Frontal cortex (tissue), 4 donors: Measurements from ENCODE around the gene PHLDA3. TPM values are rescaled to one million over a fixed set of nuclear protein-coding genes. Genes with fewer than 3 reads are reported as not detected.

Experiments
- DNase-seq, 2 donors: peaks; one replicate each; pipeline ENCODE4 v3.0.0; 2012; ENCODE audit warnings: low spot score in 2 of 2
- FAIRE-seq: peaks from 2 replicates; lab custom pipeline; 2012; peaks lifted over from hg19 to GRCh38; lab: Jason Lieb, UNC
- total RNA-seq: library from RNA; depleted of rRNA; stranded (reverse); fragments of >200 nt; gene quantifications from one replicate; pipeline ENCODE4 v1.2.3, GENCODE V29; 2014
- donor health status: control.
- donor health status: control.
- donor health status: control.

PHLDA3 gene
- total RNA-seq, result 5.7 TPM

DNA sequence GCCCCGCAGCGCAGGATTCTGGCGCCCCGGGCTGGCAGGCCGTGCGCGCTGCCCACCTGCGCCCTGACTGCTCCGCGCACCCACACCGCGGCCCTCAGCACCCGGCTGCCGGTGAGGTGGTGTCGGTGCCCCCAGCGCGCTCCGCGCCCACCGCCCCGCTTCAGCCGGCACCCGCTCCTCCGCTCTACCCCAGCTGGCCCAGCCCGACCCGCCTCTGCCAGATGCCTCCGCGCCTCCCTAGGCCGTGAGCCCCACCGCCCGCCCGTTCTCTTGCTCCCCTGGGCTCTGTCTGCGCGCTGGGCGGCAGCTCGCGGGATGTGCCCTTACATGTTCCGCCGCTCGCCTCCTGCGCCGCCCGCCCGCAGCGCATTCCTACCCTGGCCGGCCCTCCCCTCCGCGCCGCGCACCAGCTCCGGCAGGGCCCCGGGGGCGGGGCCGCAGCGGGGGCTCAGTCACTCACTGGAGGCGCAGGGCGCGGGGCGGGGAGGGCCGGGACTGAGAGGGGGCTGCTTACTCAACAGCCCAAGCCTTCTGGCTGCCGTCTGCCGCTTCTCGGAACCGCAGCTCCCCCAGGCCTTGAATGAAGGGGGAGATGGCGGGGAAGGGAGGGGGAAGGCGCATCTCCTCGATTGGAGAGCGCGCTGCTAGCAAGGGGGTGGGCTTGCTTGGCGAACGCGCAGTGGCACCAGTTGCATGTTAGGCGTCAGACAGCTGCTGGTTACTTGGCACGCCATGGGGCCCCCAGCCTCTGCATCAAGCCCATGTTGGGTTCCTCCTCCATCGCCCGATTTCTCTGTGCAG is at the start of gene PHLDA3:
Gene PHLDA3 (minus strand): TSS at position 345 of the 801 bp plus-strand sequence. CDS start 402 bp downstream, outside the sequence.
- FAIRE-seq (no peak), DNase-seq (peak; percentile 86 to 89)

DNA sequence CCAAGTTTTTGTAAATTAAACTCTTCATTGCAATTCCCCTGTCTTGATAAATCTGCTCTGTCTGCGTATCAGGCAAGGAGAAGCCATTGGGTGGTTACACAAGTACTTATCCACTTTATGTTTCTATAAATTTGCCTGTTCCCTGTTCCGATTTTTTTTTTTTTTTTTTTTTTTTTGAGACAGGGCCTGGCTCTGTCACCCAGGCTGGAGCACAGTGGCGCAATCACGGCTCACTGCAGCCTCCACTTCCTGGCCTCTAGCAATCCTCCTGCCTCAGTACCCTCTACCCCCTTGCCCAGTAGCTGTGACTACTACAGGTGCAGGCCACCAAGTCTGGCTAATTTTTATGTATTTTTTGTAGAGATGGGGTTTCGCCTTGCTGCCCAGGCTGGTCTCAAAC is 49.1 kb upstream of the PHLDA3 start:
- FAIRE-seq (no peak), DNase-seq (no peak)

DNA sequence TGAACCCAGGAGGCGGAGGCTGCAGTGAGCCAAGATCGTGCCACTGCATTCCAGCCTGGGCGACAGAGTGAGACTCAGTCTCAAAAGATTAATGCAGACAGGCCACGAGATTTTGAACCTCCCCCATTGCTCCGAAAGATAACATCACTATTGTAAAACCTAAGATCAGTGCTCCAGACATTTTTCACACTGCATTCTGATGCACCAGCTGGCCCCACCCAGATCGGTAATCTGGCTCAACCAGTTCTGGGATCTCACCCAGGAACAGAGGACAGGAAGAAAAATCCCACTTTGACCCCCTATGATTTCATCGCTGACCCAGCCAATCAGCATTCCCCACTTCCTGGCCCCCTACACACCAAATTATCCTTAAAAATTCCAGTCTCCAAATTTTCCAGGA is 48.6 kb upstream of the PHLDA3 start:
- FAIRE-seq (no peak), DNase-seq (no peak)

DNA sequence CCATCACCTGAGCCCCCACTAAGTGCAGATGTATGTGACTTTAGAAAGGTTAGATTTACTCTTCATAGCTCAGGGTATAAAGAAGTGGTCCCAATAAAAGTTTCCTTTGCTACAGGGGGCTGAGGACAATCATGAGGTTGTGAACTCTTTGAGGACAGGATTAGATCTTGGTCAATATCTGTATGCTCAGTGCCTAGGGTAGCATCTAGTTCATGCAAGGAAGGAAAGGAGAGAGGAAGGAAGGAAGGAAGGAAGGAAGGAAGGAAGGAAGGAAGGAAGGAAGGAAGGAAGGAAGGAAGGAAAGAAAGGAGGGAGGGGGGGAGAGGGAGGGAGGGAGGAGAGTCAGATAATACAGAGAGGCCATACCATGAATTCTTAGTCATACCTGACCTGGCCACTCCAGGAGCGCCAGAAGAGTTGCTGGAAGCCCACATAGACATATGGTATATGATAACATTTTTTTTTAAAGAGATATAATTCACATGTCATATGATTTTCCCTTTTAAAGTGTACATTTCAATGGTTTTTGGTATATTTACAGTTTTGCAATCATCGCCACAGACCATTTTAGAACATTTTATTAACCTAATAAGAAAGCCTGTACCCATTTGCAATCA is 47.6 kb upstream of the PHLDA3 start:
- no peak for FAIRE-seq
- DNase-seq, result no peak

DNA sequence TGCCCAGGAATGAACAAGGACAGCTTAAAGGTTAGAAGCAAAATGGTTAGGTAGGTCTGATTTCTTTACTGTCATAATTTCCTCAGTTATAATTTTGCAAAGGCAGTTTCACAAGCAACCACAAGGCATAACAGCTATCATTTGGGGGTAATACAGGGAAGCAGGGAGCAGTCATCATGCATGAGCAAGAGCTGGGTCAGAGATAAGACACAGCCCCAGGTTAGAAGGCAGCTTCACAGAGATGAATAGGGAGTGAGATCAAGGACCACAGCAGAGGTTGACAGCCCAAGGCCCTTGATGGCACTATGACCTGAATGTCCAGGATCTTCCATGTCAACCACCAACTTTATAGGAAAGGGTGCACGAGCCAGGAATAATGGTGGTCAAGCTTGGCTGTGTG is 46.9 kb upstream of the PHLDA3 start:
- DNase-seq (no peak), FAIRE-seq (no peak)

DNA sequence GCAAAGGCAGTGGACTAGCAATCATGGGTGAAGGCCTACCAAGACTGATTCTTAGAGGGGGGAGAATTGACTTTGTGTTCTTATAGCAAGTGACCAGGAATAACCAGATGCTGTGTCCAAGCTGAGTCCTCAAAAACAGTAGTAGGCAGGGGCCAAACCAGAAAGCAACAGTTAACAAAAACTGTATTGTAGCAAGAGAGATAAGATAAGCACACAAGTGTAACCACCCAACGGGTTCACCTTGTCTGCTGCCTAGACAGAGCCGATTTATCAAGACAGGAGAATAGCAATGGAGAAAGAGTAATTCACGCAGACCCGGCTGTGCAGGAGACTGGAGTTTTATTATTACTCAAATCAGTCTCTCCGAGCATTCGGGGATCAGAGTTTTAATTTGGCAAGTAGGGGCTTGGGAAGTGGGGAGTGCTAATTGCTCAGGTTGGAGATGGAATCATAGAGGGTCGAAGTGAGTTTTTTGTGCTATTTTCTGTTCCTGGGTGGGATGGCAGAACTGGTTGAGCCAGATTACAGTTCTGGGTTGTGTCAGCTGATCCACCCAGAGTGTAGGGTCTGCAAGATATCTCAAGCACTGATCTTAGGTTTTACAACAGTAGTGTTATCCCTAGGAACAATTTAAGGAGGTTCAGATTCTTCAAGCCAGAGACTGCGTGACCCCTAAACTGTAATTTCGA is 46.2 kb upstream of the PHLDA3 start:
- DNase-seq (no peak), FAIRE-seq (no peak)

DNA sequence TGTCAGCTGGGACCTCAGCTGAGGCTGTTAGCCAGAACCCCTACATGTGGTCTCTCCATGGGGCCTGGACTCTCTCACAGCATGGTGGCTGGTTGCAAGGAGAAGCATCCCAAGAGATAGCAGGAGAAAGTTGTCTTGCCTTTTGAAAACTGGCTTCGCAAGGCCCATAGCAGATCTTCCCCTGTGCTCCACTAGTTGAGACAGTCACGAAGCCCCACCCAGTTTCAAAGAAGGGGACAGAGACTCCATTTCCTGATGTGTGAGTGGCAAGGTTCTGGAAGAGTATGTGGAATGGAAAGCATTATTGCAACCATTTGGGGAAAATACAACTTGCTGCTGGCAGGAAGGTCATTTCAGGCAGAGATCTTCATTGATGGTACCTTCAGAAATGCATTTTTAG is 45.5 kb upstream of the PHLDA3 start:
- DNase-seq, result no peak
- no peak for FAIRE-seq

- DNase-seq (no peak), FAIRE-seq (no peak)
Measured at GRCh38 chr1:201513498-201514243, 44.7 kb upstream of the PHLDA3 start.

DNA sequence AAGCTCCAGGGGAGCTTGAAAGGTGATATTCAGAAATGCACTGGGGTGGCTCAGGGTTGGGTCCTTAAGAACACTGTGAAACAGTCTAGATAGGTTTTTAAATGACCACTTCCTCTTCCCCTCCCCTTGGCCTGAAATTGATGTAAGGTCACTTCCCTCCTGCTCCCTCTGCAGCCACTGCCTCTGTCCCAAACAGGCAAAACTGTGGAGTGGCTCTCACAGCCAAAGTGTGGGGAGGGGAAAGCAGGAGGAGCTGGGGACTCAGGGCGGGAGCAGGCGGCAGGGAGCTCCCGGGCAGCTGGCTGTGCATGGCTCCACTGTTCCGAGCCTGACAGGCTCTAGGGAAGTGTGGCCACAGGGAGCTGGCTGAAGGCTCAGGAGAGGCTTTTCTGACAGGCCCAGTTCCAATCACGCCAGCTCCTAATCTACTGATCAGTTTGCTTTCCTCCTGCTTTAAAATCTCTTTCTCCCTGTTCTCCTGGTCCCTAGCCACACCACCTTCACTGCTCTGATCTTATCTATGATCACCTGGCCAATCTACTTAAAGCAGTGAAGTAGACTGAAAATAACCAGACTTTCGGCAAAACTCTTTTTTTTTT is 43.1 kb upstream of the PHLDA3 start:
- no peak for FAIRE-seq
- peak; percentile 42 to 62 for DNase-seq

DNA sequence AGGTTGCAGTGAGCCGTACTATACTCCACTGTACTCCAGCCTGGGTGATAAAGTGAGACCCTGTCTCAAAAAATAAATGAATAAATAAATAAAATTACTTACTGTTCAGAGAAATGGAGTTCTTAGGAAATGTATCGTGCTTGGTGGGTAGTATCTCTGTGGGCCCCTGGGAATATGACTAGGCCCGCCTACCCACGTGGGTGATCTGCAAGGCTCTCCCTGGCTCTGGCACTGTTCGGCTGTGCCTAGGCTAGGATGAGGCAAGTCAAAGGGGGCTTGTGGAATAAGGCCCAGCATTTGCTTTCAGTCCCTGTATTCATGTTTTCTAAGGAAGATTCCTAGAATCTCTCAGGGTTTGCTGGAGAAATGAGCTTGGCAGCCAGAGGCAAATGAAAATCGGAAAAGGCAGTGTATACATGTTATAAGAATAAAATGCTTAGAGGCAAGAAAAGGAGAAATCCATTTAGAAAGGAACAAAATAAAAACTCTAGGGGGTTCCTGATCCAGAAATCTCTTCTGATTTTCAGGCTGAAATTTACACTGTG is 42.5 kb upstream of the PHLDA3 start:
- DNase-seq (no peak), FAIRE-seq (no peak)

DNA sequence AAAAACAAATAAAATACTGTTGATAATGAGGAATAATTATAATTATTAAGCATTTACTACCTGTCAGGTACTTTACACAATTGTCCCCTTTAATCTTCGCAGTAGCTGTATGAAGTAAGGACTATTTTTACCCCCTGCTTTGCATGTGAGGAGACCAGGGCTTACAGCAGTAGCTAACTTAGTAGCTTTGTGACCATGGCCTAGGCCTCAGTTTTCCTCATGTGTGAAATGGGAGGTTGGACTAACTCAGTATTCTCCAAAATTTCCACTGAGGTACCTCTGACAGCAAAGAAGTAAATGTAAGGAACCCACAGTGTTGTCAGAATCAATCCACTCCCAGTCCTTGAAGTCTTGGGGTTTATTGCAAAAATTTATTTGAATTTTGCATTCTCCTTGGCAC is 41.7 kb upstream of the PHLDA3 start:
- FAIRE-seq (no peak), DNase-seq (no peak)

GRCh38 chr1:201509601-201510374 is 40.8 kb upstream of the PHLDA3 start:
- no peak for FAIRE-seq

GRCh38 chr1:201508809-201509208 is 39.8 kb upstream of the PHLDA3 start:
- FAIRE-seq (no peak), DNase-seq (no peak)

More at GRCh38 chr1:201509601-201510374, 40.8 kb upstream of the PHLDA3 start:
- DNase-seq, result no peak

GRCh38 chr1:201507360-201507675 is 38.3 kb upstream of the PHLDA3 start:
- DNase-seq, result no peak
- no peak for FAIRE-seq

DNA sequence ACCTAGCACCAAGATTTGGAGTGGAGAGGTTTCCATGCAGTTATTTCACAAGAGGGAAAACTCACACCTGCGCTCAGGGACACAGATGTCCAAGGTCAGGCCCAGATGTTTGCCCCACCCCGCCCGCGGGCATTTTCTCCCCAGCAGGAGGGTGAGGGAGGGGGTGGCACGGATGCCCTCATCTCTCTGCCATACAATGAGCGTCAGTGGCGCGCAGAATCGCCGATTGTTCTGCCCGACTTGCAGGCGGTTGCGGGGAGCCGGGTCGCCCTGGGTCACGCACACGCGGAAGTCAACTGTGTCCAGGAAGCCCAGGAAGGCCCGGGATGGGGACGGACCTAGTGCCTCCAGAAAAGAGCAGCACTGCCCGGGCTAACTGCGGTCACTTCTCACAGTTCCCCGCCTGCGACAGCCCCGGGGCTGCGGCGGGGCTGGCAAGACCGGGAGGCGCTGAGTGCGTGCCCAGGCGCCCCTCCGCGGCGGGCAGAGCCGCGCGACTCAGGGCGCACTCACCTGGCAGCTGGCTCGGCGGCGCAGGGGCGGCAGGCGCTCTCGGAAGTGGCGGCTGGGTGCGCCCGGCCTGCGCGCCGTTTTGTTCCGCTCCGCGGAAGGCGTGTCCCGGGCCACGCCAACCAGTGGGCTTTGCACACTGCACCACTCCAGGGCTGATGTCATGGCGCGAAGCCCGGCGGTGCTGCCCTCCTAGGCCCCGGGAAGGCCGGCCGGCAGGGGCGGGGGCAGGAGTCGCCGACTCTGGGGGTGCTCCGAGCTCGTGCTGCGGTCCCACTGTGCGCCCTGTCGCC is 37.8 kb upstream of the PHLDA3 start, which contains the start of gene CSRP1:
Gene CSRP1 (minus strand): TSS at position 567 of the 803 bp plus-strand sequence. CDS start 10,820 bp downstream, outside the sequence.
- FAIRE-seq, result no peak

DNA sequence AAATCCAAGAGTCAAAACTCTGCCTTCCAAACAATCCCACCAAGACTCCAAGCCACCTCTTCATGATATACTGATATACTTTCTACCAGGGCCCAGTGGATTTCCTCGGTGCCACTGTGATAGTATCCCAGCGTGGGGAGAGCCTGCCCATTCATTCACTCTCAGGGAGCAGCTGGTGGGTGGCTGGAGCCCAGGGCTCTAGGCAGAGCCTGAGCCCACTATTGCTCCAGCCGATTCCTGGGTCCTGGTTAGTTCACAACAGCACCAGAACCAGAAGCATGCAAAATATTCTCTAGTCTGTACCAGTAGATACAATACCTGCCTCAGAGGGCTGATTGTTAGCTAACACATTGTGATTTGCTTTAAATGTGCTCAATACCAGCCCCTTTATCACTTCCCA is 37.1 kb upstream of the PHLDA3 start:
- FAIRE-seq (no peak), DNase-seq (peak in 1 of 2 donors; percentile 65)

More for the DNA sequence above, 37.8 kb upstream of the PHLDA3 start, which contains the start of gene CSRP1:
- peak; percentile 84 to 90 for DNase-seq

- DNase-seq (no peak), FAIRE-seq (no peak)
Measured at GRCh38 chr1:201505503-201505890, 36.5 kb upstream of the PHLDA3 start.
